HepG2 (cell line): Measurements from ENCODE around the gene NCOA5. TPM values are rescaled to one million over a fixed set of nuclear protein-coding genes. Genes with fewer than 3 reads are reported as not detected.
A peak's percentile ranks its signal among the peaks of the same experiment; 100 is the strongest.

Experiments
- AKAP8 ChIP-seq: sonication (generic); formaldehyde crosslinking; IDR thresholded peaks from 2 replicates; pipeline ENCODE4 v1.5.1; 2020; ENCODE audit warnings: mild to moderate bottlenecking, missing genetic modification reagents
- CERS6 ChIP-seq: sonication (generic); formaldehyde crosslinking; IDR thresholded peaks from 2 replicates; pipeline ENCODE4 v1.5.0; 2020; ENCODE audit warnings: missing genetic modification reagents
- CHD4 ChIP-seq: fragments of 200-600 bp; sonication (generic); IDR thresholded peaks from 2 replicates; pipeline ENCODE4 v1.7.0; 2017; ENCODE audit warnings: mild to moderate bottlenecking, low read length, borderline replicate concordance
- FOXP4 ChIP-seq: sonication (generic); formaldehyde crosslinking; IDR thresholded peaks from 2 replicates; pipeline ENCODE4 v1.4.0; 2020; ENCODE audit warnings: missing genetic modification reagents
- GFI1 ChIP-seq: sonication (generic); formaldehyde crosslinking; IDR thresholded peaks from 2 replicates; pipeline ENCODE4 v1.5.0; 2020; ENCODE audit warnings: missing genetic modification reagents, mild to moderate bottlenecking, borderline replicate concordance
- KDM4B ChIP-seq: sonication (generic); formaldehyde crosslinking; IDR thresholded peaks from 2 replicates; pipeline ENCODE4 v1.4.0; 2020; ENCODE audit warnings: missing genetic modification reagents
- LRRFIP1 ChIP-seq: sonication (generic); formaldehyde crosslinking; conservative IDR thresholded peaks from 2 replicates; pipeline ENCODE4 v1.4.0; 2020; ENCODE audit warnings: missing genetic modification reagents
- NCOA5 ChIP-seq: sonication (generic); formaldehyde crosslinking; IDR thresholded peaks from 2 replicates; pipeline ENCODE4 v1.4.0; 2020; ENCODE audit warnings: missing genetic modification reagents
- NFE2L1 ChIP-seq: sonication (generic); formaldehyde crosslinking; IDR thresholded peaks from 2 replicates; pipeline ENCODE4 v1.4.0; 2020; ENCODE audit warnings: missing genetic modification reagents, mild to moderate bottlenecking, borderline replicate concordance
- NPAS2 ChIP-seq: sonication (generic); formaldehyde crosslinking; IDR thresholded peaks from 2 replicates; pipeline ENCODE4 v1.8.0; 2022; ENCODE audit warnings: mild to moderate bottlenecking, missing genetic modification reagents, borderline replicate concordance
- PITX1 ChIP-seq: sonication (generic); formaldehyde crosslinking; IDR thresholded peaks from 2 replicates; pipeline ENCODE4 v1.5.1; 2020; ENCODE audit warnings: mild to moderate bottlenecking, missing genetic modification reagents
- RBM39 ChIP-seq: fragments of 200-400 bp; formaldehyde crosslinking; IDR thresholded peaks from one replicate; pipeline ENCODE4 v1.6.1; 2018; ENCODE audit warnings: antibody characterized with exemption, mild to moderate bottlenecking, low read depth, low read length; ENCODE audit not compliant: poor library complexity, severe bottlenecking
- SALL1 ChIP-seq: sonication (generic); formaldehyde crosslinking; IDR thresholded peaks from 2 replicates; pipeline ENCODE4 v1.8.0; 2022; ENCODE audit warnings: mild to moderate bottlenecking, missing genetic modification reagents
- SPEN ChIP-seq: sonication (generic); formaldehyde crosslinking; IDR thresholded peaks from 2 replicates; pipeline ENCODE4 v1.5.1; 2020; ENCODE audit warnings: low read depth, mild to moderate bottlenecking, missing genetic modification reagents
- SSRP1 ChIP-seq: IDR thresholded peaks from 2 replicates; pipeline ENCODE4 v1.6.1; 2016; ENCODE audit warnings: control low read depth
- TAF1 ChIP-seq: sonication (generic); formaldehyde crosslinking; IDR thresholded peaks from 2 replicates; pipeline ENCODE4 v1.4.0; 2020; ENCODE audit warnings: missing genetic modification reagents
- ZC3H13 ChIP-seq: sonication (generic); formaldehyde crosslinking; IDR thresholded peaks from 2 replicates; pipeline ENCODE4 v1.8.1; 2023; ENCODE audit warnings: mild to moderate bottlenecking, missing genetic modification reagents, moderate library complexity
- ZMAT3 ChIP-seq: sonication (generic); formaldehyde crosslinking; conservative IDR thresholded peaks from 2 replicates; pipeline ENCODE4 v1.7.0; 2021; ENCODE audit warnings: missing genetic modification reagents
- ZNF264 ChIP-seq: sonication (generic); formaldehyde crosslinking; IDR thresholded peaks from 2 replicates; pipeline ENCODE4 v1.4.0; 2020; ENCODE audit warnings: missing genetic modification reagents
- ZNF329 ChIP-seq: sonication (generic); formaldehyde crosslinking; IDR thresholded peaks from 2 replicates; pipeline ENCODE4 v1.9.0; 2021; ENCODE audit warnings: low read depth, mild to moderate bottlenecking, missing genetic modification reagents
- ZNF335 ChIP-seq: sonication (generic); formaldehyde crosslinking; IDR thresholded peaks from 2 replicates; pipeline ENCODE4 v1.4.0; 2020; ENCODE audit warnings: missing genetic modification reagents
- ZNF607 ChIP-seq: sonication (generic); formaldehyde crosslinking; IDR thresholded peaks from 2 replicates; pipeline ENCODE4 v1.5.1; 2020; ENCODE audit warnings: missing genetic modification reagents, mild to moderate bottlenecking, borderline replicate concordance
- ZNF777 ChIP-seq: sonication (generic); formaldehyde crosslinking; IDR thresholded peaks from 2 replicates; pipeline ENCODE4 v1.4.0; 2020; ENCODE audit warnings: missing genetic modification reagents
- ZNF792 ChIP-seq: IDR thresholded peaks from 2 replicates; pipeline ENCODE4 v1.6.1; 2016
- ZNF83 ChIP-seq: sonication (generic); formaldehyde crosslinking; IDR thresholded peaks from 2 replicates; pipeline ENCODE4 v1.4.0; 2020; ENCODE audit warnings: missing genetic modification reagents, mild to moderate bottlenecking, borderline replicate concordance
- ZNF879 ChIP-seq: sonication (generic); formaldehyde crosslinking; IDR thresholded peaks from 2 replicates; pipeline ENCODE4 v1.8.1; 2023; ENCODE audit warnings: missing genetic modification reagents
- polyA plus RNA-seq, 8 experiments: library from polyadenylated mRNA; depleted of rRNA in 3 of 8; stranded (reverse) in 7 of 8; unstranded in 1 of 8; fragments of >200 nt; fragmentation: Illumina TruSeq in 4 of 8; extraction: Trizol in 4 of 8; gene quantifications; 2 replicates each; pipeline versions ENCODE4 v1.2.1 to v1.2.3, GENCODE V29; 2011 to 2016; ENCODE audit warnings: low read depth in 4 of 8, missing spikeins in 1 of 8, mixed read lengths in 1 of 8; ENCODE audit not compliant: insufficient read depth in 1 of 8
- total RNA-seq, 5 experiments: library from RNA; depleted of rRNA; stranded (reverse); fragments of >200 nt; fragmentation: Illumina TruSeq; extraction: Trizol; gene quantifications; 2 replicates each; pipeline ENCODE4 v1.2.3, GENCODE V29; 2016; ENCODE audit warnings: low read depth in 1 of 5
- TF ChIP-seq, protein P1 (sequence below): sonication (generic); formaldehyde crosslinking; IDR thresholded peaks from 2 replicates; pipeline ENCODE4 v1.4.0; 2020; ENCODE audit warnings: mild to moderate bottlenecking, missing genetic modification reagents

The NCOA5 gene
- total and polyA plus RNA-seq, 2 of the 13 experiments (the other 11 are each of a cell fraction or from before 2014, with no cell fraction given): 16.5 to 28.4 TPM

DNA sequence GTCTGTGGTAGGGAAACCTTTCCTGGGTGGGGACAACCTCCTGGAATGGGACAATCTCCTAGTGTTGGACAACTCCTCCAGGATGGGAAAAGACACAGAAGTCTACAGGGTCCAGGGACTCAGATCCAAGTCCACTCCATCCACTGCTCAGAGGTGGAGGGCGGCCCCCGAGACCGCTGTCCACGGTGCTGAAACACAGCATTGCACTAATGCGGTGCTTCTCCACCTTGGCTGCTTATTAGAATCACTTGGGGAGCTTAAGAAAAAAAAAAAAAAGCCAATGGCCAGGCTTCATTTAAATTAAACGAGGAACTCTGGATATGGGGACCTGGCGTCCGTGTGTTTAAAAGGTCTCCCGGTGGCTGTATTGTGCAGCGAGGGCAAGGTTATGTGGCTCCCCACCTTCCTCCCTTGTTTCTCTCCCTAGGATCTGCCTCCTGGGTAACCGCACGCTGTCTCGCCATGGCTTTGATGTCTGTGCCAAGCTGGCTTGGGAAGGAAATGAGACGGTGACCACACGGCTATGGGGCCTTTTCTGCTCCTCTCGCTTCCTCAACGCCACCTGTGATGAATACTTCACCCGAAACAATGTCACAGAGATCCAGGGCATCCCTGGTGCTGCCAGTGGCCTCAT lies 48.7 kb downstream of the NCOA5 start (continued):
- TF ChIP-seq ZNF329 (CRISPR knock-in tag): peak; percentile 79
- TF ChIP-seq TAF1 (CRISPR knock-in tag): 0 out of 2 replicates have a peak, but pooled peaks have one; percentile 42
- peak; percentile 97 for TF ChIP-seq KDM4B
- TF ChIP-seq CHD4: no peak
- TF ChIP-seq GFI1: peak; percentile 68
- TF ChIP-seq SPEN (CRISPR knock-in tag): peak; percentile 58; the same call in 1 of the 2 replicates
- TF ChIP-seq NCOA5: no peak
- TF ChIP-seq PITX1 (CRISPR knock-in tag): peak; percentile 74
- no peak for TF ChIP-seq ZNF879 (CRISPR knock-in tag)
- TF ChIP-seq RBM39: no peak
- peak; percentile 84; the same call in 1 of the 2 replicates for TF ChIP-seq ZNF83
- peak; percentile 96 for TF ChIP-seq ZNF792 (CRISPR knock-in tag)
- TF ChIP-seq ZNF607 (CRISPR knock-in tag): peak; percentile 81
- TF ChIP-seq, protein P1, sequence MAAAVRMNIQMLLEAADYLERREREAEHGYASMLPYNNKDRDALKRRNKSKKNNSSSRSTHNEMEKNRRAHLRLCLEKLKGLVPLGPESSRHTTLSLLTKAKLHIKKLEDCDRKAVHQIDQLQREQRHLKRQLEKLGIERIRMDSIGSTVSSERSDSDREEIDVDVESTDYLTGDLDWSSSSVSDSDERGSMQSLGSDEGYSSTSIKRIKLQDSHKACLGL: peak; percentile 66
- TF ChIP-seq ZNF777 (CRISPR knock-in tag): peak; percentile 65; the same call in 1 of the 2 replicates
- peak; percentile 48; the same call in 1 of the 2 replicates for TF ChIP-seq FOXP4
- peak; percentile 97 for TF ChIP-seq LRRFIP1 (CRISPR knock-in tag)
- TF ChIP-seq SALL1 (CRISPR knock-in tag): peak; percentile 96
- TF ChIP-seq NFE2L1: no peak
- 0 out of 2 replicates have a peak, but pooled peaks have one; percentile 25 for TF ChIP-seq ZC3H13 (CRISPR knock-in tag)
- no peak for TF ChIP-seq AKAP8 (CRISPR knock-in tag)
- peak; percentile 75; the same call in 1 of the 2 replicates for TF ChIP-seq CERS6 (CRISPR knock-in tag)
- TF ChIP-seq ZNF335: peak; percentile 90
- no peak for TF ChIP-seq NPAS2 (CRISPR knock-in tag)
- TF ChIP-seq ZMAT3: peak; percentile 96
- no peak for TF ChIP-seq SSRP1 (CRISPR knock-in tag)
- peak; percentile 95 for TF ChIP-seq ZNF264 (CRISPR knock-in tag)
